Measurements from ENCODE around the gene BBIP1.

DNA sequence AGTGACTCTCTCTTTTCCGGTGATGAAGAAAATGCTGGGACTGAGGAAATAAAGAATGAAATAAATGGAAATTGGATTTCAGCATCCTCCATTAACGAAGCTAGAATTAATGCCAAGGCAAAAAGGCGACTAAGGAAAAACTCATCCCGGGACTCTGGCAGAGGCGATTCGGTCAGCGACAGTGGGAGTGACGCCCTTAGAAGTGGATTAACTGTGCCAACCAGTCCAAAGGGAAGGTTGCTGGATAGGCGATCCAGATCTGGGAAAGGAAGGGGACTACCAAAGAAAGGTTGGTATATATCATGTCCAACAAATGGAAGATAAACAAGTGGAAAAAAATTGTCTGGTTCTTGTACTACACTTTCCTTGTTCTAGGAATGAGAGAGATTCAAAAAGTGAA lies 37.7 kb downstream of the BBIP1 start:
- TF ChIP-seq, protein P1, sequence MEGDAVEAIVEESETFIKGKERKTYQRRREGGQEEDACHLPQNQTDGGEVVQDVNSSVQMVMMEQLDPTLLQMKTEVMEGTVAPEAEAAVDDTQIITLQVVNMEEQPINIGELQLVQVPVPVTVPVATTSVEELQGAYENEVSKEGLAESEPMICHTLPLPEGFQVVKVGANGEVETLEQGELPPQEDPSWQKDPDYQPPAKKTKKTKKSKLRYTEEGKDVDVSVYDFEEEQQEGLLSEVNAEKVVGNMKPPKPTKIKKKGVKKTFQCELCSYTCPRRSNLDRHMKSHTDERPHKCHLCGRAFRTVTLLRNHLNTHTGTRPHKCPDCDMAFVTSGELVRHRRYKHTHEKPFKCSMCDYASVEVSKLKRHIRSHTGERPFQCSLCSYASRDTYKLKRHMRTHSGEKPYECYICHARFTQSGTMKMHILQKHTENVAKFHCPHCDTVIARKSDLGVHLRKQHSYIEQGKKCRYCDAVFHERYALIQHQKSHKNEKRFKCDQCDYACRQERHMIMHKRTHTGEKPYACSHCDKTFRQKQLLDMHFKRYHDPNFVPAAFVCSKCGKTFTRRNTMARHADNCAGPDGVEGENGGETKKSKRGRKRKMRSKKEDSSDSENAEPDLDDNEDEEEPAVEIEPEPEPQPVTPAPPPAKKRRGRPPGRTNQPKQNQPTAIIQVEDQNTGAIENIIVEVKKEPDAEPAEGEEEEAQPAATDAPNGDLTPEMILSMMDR (conservative IDR thresholded peaks at IDR 0.05; ENCODE audit: low read length): no peak
- TF ChIP-seq EZH2phosphoT487 (IDR thresholded peaks at IDR 0.05; ENCODE audit: borderline replicate concordance, low read depth, low read length): no peak
